DMS114 treated with DMSO at 0.1 percent for 48 hours (cell line): ENCODE measurements around the gene TAS2R10.

Source experiments
- DNase-seq: peaks from one replicate; lab custom pipeline; 2025; ENCODE audit not compliant: unreplicated experiment; lab: John Stamatoyannopoulos, UW

Gene TAS2R10

DNA sequence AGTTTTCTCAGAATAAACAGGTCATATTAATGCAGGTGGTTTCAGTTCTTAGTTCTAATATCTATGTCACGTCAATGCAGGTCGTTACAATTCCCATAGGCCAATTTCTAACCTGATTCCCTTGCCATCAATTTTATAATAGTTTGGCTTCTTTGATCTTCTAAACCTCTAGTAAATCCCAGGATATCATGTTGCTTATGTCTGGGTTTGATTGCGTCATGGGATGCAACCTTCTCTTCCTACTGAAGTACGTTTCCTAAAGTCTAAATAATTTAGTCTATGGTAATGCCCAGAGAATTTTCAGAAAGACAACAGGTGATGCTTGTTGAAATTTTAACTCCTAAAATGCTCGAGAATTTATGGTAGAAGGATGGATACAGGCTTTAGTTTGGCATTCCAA, 42.9 kb downstream of the TAS2R10 start:
- no peak for DNase-seq

GRCh38 chr12:10779103-10779502, 47.1 kb downstream of the TAS2R10 start:
- DNase-seq, result no peak
